ENCODE measurements around the gene OR2D2.

The OR2D2 gene

GRCh38 chr11:6928916-6929315, 36.6 kb upstream of the OR2D2 start:
- no peaks in the 10 kb centered on the region for H3K36me3 ChIP-seq (ENCODE audit: control insufficient read depth in 1 of 2, insufficient read depth in 2 of 2, low read length in 2 of 2)
- H2BK12ac ChIP-seq (ENCODE audit: low read length) = no peak overlapping the region
- H2AK5ac ChIP-seq (ENCODE audit: low read length) = no peak overlapping the region
- peaks cover 3% of the 10 kb centered on the region for H3K79me1 ChIP-seq (ENCODE audit: low read length)
- H3K9ac ChIP-seq (ENCODE audit: low read length) = no peak overlapping the region
- no CpG with 5 or more reads among the region's 4 CpGs for WGBS (ENCODE audit: extremely low coverage, insufficient coverage, insufficient read length)
- no peaks in the 10 kb centered on the region for H3K9me3 ChIP-seq (ENCODE audit: insufficient read depth, low read depth, low read length)
- no peak overlapping the region for H2AFZ ChIP-seq (ENCODE audit: insufficient read depth, low read length, poor library complexity)
- H3K18ac ChIP-seq (ENCODE audit: low read length) = no peak overlapping the region
- H2BK120ac ChIP-seq (ENCODE audit: insufficient read depth, low read length, poor library complexity) = no peak overlapping the region
- H3K14ac ChIP-seq (ENCODE audit: low read length) = no peak overlapping the region
- H4K8ac ChIP-seq (ENCODE audit: low read depth, low read length) = no peak overlapping the region
- no peak overlapping the region for H4K12ac ChIP-seq (ENCODE audit: low read depth, low read length)
- H3K27ac ChIP-seq (ENCODE audit: low read depth, low read length) = no peak overlapping the region
- no peaks in the 10 kb centered on the region for H3K27me3 ChIP-seq (ENCODE audit: insufficient read depth, low read length)
- no peak overlapping the region for H4K91ac ChIP-seq (ENCODE audit: low read depth, low read length)
- H3K23ac ChIP-seq (ENCODE audit: low read length) = no peak overlapping the region
- peaks cover 3% of the 10 kb centered on the region for H3K79me2 ChIP-seq (ENCODE audit: control insufficient read depth, insufficient read depth, low read length, poor library complexity)
- DNase-seq = no peak
- H3K4me1 ChIP-seq (ENCODE audit: control insufficient read depth in 1 of 2, insufficient read depth in 2 of 2, low read length in 2 of 2) = peaks cover 2 to 12% of the 10 kb centered on the region in 2 experiments
- H3K4me2 ChIP-seq (ENCODE audit: low read length) = no peak overlapping the region
- H2BK5ac ChIP-seq (ENCODE audit: low read depth, low read length, poor library complexity) = no peak overlapping the region
- H3K4me3 ChIP-seq (ENCODE audit: low read depth, low read length) = no peak overlapping the region
- no peak overlapping the region for H3K4ac ChIP-seq (ENCODE audit: low read depth, low read length)

- H3K23ac ChIP-seq (ENCODE audit: low read length) = no peak overlapping the region
- no peaks in the 10 kb centered on the region for H3K36me3 ChIP-seq (ENCODE audit: control insufficient read depth in 1 of 2, insufficient read depth in 2 of 2, low read length in 2 of 2)
- peaks cover 3% of the 10 kb centered on the region for H3K79me1 ChIP-seq (ENCODE audit: low read length)
Measured at GRCh38 chr11:6927030-6927617, 34.8 kb upstream of the OR2D2 start.

GRCh38 chr11:6926208-6927029, 34.1 kb upstream of the OR2D2 start, which contains the start of gene ZNF215:
Gene ZNF215, plus strand, starts transcription at chr11:6926426. Its CDS starts 5,847 bp downstream, at chr11:6932273.
- peak within 1 kb of the TSS; percentile 12 for H3K4ac ChIP-seq (ENCODE audit: low read depth, low read length)
- H2AK5ac ChIP-seq (ENCODE audit: low read length) = no peak within 1 kb of the TSS
- H3K4me2 ChIP-seq (ENCODE audit: low read length) = peak within 1 kb of the TSS; percentile 71
- DNase-seq = peak; percentile 82 to 89
- WGBS (ENCODE audit: extremely low coverage, insufficient coverage, insufficient read length) = no CpG with 5 or more reads among the region's 61 CpGs
- H3K4me3 ChIP-seq (ENCODE audit: low read depth, low read length) = peak within 1 kb of the TSS; percentile 79
- H3K9ac ChIP-seq (ENCODE audit: low read length) = peak within 1 kb of the TSS; percentile 49
- peak within 1 kb of the TSS; percentile 61 for H3K18ac ChIP-seq (ENCODE audit: low read length)
- H4K12ac ChIP-seq (ENCODE audit: low read depth, low read length) = peak within 1 kb of the TSS; percentile 1
- no peaks in the 10 kb centered on the region for H3K36me3 ChIP-seq (ENCODE audit: control insufficient read depth in 1 of 2, insufficient read depth in 2 of 2, low read length in 2 of 2)
- no peaks in the 10 kb centered on the region for H3K27me3 ChIP-seq (ENCODE audit: insufficient read depth, low read length)
- H3K14ac ChIP-seq (ENCODE audit: low read length) = peak within 1 kb of the TSS; percentile 76
- no peak within 1 kb of the TSS for H3K23ac ChIP-seq (ENCODE audit: low read length)
- peaks cover 3% of the 10 kb centered on the region for H3K79me1 ChIP-seq (ENCODE audit: low read length)
- H2BK120ac ChIP-seq (ENCODE audit: insufficient read depth, low read length, poor library complexity) = peak within 1 kb of the TSS; percentile 9
- H2BK5ac ChIP-seq (ENCODE audit: low read depth, low read length, poor library complexity) = no peak within 1 kb of the TSS
- peaks cover 3% of the 10 kb centered on the region for H3K79me2 ChIP-seq (ENCODE audit: control insufficient read depth, insufficient read depth, low read length, poor library complexity)
- peak within 1 kb of the TSS; percentile 35 for H3K27ac ChIP-seq (ENCODE audit: low read depth, low read length)
- H3K9me3 ChIP-seq (ENCODE audit: insufficient read depth, low read depth, low read length) = no peaks in the 10 kb centered on the region
- H4K8ac ChIP-seq (ENCODE audit: low read depth, low read length) = peak within 1 kb of the TSS; percentile 75
- peak within 1 kb of the TSS; percentile 61 for H4K91ac ChIP-seq (ENCODE audit: low read depth, low read length)
- H2BK12ac ChIP-seq (ENCODE audit: low read length) = no peak within 1 kb of the TSS
- peak within 1 kb of the TSS; percentile 81 for H2AFZ ChIP-seq (ENCODE audit: insufficient read depth, low read length, poor library complexity)
- H3K4me1 ChIP-seq (ENCODE audit: control insufficient read depth in 1 of 2, insufficient read depth in 2 of 2, low read length in 2 of 2) = peaks cover 0 to 8% of the 10 kb centered on the region in 2 experiments

More at GRCh38 chr11:6927030-6927617, 34.8 kb upstream of the OR2D2 start:
- 100% methylated on average over 1 of the region's 11 CpGs for WGBS (ENCODE audit: extremely low coverage, insufficient coverage, insufficient read length)
- H3K9ac ChIP-seq (ENCODE audit: low read length) = peak overlapping the region; percentile 3
- no peak overlapping the region for H2BK12ac ChIP-seq (ENCODE audit: low read length)
- no peak overlapping the region for H4K8ac ChIP-seq (ENCODE audit: low read depth, low read length)
- H3K9me3 ChIP-seq (ENCODE audit: insufficient read depth, low read depth, low read length) = no peaks in the 10 kb centered on the region
- no peak overlapping the region for H4K91ac ChIP-seq (ENCODE audit: low read depth, low read length)
- H3K4me1 ChIP-seq (ENCODE audit: control insufficient read depth in 1 of 2, insufficient read depth in 2 of 2, low read length in 2 of 2) = peaks cover under 1 to 9% of the 10 kb centered on the region in 2 experiments
- peak overlapping the region; percentile 81 for H2AFZ ChIP-seq (ENCODE audit: insufficient read depth, low read length, poor library complexity)
- DNase-seq = peak in 1 of 2 donors; percentile 52
- H3K4ac ChIP-seq (ENCODE audit: low read depth, low read length) = no peak overlapping the region
- no peaks in the 10 kb centered on the region for H3K27me3 ChIP-seq (ENCODE audit: insufficient read depth, low read length)
- H2BK120ac ChIP-seq (ENCODE audit: insufficient read depth, low read length, poor library complexity) = no peak overlapping the region
- H3K79me2 ChIP-seq (ENCODE audit: control insufficient read depth, insufficient read depth, low read length, poor library complexity) = peaks cover 3% of the 10 kb centered on the region
- no peak overlapping the region for H4K12ac ChIP-seq (ENCODE audit: low read depth, low read length)
- H2BK5ac ChIP-seq (ENCODE audit: low read depth, low read length, poor library complexity) = no peak overlapping the region
- no peak overlapping the region for H3K14ac ChIP-seq (ENCODE audit: low read length)
- H3K27ac ChIP-seq (ENCODE audit: low read depth, low read length) = no peak overlapping the region
- H3K18ac ChIP-seq (ENCODE audit: low read length) = no peak overlapping the region
- peak overlapping the region; percentile 71 for H3K4me2 ChIP-seq (ENCODE audit: low read length)
- H3K4me3 ChIP-seq (ENCODE audit: low read depth, low read length) = peak overlapping the region; percentile 79
- no peak overlapping the region for H2AK5ac ChIP-seq (ENCODE audit: low read length)

GRCh38 chr11:6925636-6926207, 33.4 kb upstream of the OR2D2 start:
- no peak overlapping the region for H2BK120ac ChIP-seq (ENCODE audit: insufficient read depth, low read length, poor library complexity)
- no peak overlapping the region for H3K27ac ChIP-seq (ENCODE audit: low read depth, low read length)
- H3K9ac ChIP-seq (ENCODE audit: low read length) = no peak overlapping the region
- no peak overlapping the region for H3K18ac ChIP-seq (ENCODE audit: low read length)
- H3K4me1 ChIP-seq (ENCODE audit: control insufficient read depth in 1 of 2, insufficient read depth in 2 of 2, low read length in 2 of 2) = peaks cover 0 to 8% of the 10 kb centered on the region in 2 experiments
- no peaks in the 10 kb centered on the region for H3K27me3 ChIP-seq (ENCODE audit: insufficient read depth, low read length)
- H3K23ac ChIP-seq (ENCODE audit: low read length) = no peak overlapping the region
- no peak overlapping the region for H4K12ac ChIP-seq (ENCODE audit: low read depth, low read length)
- H4K8ac ChIP-seq (ENCODE audit: low read depth, low read length) = peak overlapping the region; percentile 26
- H3K4me2 ChIP-seq (ENCODE audit: low read length) = peak overlapping the region; percentile 71
- H4K91ac ChIP-seq (ENCODE audit: low read depth, low read length) = no peak overlapping the region
- no CpG with 5 or more reads among the region's 2 CpGs for WGBS (ENCODE audit: extremely low coverage, insufficient coverage, insufficient read length)
- H3K79me2 ChIP-seq (ENCODE audit: control insufficient read depth, insufficient read depth, low read length, poor library complexity) = peaks cover 3% of the 10 kb centered on the region
- H3K79me1 ChIP-seq (ENCODE audit: low read length) = peaks cover 3% of the 10 kb centered on the region
- peak; percentile 35 to 71 for DNase-seq
- H3K4ac ChIP-seq (ENCODE audit: low read depth, low read length) = no peak overlapping the region
- no peak overlapping the region for H2AK5ac ChIP-seq (ENCODE audit: low read length)
- H2BK5ac ChIP-seq (ENCODE audit: low read depth, low read length, poor library complexity) = no peak overlapping the region
- H3K14ac ChIP-seq (ENCODE audit: low read length) = no peak overlapping the region
- no peak overlapping the region for H2BK12ac ChIP-seq (ENCODE audit: low read length)
- no peaks in the 10 kb centered on the region for H3K9me3 ChIP-seq (ENCODE audit: insufficient read depth, low read depth, low read length)
- no peak overlapping the region for H3K4me3 ChIP-seq (ENCODE audit: low read depth, low read length)
- H3K36me3 ChIP-seq (ENCODE audit: control insufficient read depth in 1 of 2, insufficient read depth in 2 of 2, low read length in 2 of 2) = no peaks in the 10 kb centered on the region
- H2AFZ ChIP-seq (ENCODE audit: insufficient read depth, low read length, poor library complexity) = no peak overlapping the region

Measured in trophoblast cell (in vitro differentiated cells and primary cell).